ENCODE measurements around the gene ZBTB32.

The ZBTB32 gene

GRCh38 chr19:35734273-35734672, 29.9 kb downstream of the ZBTB32 start:
- DNase-seq (ENCODE audit: extremely low read depth, low read depth) = no peak
- TF ChIP-seq CTCF (IDR thresholded peaks at IDR 0.05; ENCODE audit: low read depth, low read length) = no peak

DNA sequence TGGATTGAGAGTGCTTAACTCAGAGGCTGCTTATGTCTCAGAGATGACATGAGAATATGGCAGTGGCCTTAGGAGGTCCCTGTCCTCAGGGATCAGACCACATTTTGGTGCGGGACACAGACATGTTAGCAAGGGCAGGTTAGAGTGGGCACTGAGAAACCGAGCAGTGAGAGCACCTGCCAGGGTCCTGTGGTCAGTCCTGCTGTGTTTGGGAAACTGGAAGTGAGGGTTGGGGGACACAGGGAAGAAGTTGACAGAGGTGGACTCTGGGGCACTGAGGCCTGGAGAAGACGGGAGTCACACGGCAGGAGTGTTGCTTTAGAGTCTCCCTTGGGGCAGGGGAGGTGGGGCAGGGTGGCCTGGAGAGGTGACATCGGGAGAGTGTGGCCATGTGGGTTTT, 30.5 kb downstream of the ZBTB32 start:
- no peak for TF ChIP-seq CTCF (IDR thresholded peaks at IDR 0.05; ENCODE audit: low read depth, low read length)
- no peak for DNase-seq (ENCODE audit: extremely low read depth, low read depth)

- DNase-seq (ENCODE audit: extremely low read depth, low read depth) = no peak
- TF ChIP-seq CTCF (IDR thresholded peaks at IDR 0.05; ENCODE audit: low read depth, low read length) = no peak
These were observed 32.8 kb downstream of the ZBTB32 start for GRCh38 chr19:35736913-35737886.

- DNase-seq (ENCODE audit: extremely low read depth, low read depth) = no peak
- TF ChIP-seq CTCF (IDR thresholded peaks at IDR 0.05; ENCODE audit: low read depth, low read length) = no peak
These were observed 33.9 kb downstream of the ZBTB32 start for GRCh38 chr19:35738021-35738886.

GRCh38 chr19:35738887-35739229, 34.5 kb downstream of the ZBTB32 start:
- no peak for TF ChIP-seq CTCF (IDR thresholded peaks at IDR 0.05; ENCODE audit: low read depth, low read length)
- no peak for DNase-seq (ENCODE audit: extremely low read depth, low read depth)

DNA sequence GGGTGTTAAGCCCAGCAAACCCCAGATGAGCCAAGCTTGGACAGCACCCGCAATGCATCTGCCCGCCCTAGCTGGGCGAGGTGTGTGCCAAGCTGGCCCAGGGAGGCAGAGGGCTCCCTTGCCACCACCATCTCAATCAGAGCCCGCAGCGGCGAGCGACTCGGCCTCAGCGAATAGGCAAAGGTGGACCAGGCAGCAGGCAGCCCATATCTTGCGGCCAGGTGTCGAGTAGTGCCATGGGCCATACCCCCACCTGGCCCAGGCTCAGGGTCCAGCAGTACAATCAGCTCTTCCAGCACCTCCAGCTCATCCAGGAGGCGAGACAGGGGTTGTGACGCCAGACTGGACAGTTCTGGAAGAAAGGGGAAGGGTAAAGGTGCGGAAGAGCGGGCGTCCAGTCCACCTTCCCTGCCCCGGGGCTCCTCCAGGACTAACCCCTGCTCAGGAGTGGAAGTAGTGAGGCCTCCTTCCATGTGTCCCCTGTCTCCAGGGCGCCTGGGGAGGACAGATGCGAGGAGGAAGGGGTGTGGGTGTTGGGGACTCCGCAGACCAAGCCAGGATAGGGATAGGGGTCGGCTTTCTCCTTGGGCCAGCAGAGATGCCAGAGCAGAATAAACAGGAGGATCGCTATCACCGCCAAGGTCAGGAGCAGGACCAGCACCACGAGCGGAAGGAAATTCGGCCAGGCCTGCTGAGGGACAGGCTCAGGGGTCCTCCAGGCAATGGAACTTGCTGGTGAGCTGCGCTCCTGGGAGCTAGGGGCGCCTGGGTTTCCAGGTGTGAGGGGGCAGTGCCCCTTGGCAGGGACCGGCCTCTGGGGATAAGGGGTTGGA, 35.1 kb downstream of the ZBTB32 start:
- no peak for TF ChIP-seq CTCF (IDR thresholded peaks at IDR 0.05; ENCODE audit: low read depth, low read length)
- DNase-seq (ENCODE audit: extremely low read depth, low read depth) = no peak
